HG02798 (cell line): ENCODE results near the gene DCX.
"Not testable (repeated sequence)": the region's sequence is repeated elsewhere in the genome, so short reads cannot be mapped to it uniquely, and the experiment has no call there.

Experiments used
- ATAC-seq: cut with Tn5 transposase; IDR thresholded peaks from one replicate; pipeline ENCODE4 v1.9.1; 2021; ENCODE audit warnings: mild to moderate bottlenecking; ENCODE audit not compliant: unreplicated experiment, poor library complexity

DCX gene

GRCh38 chrX:111375747-111376146, 36.2 kb downstream of the DCX start:
- ATAC-seq, result no peak

GRCh38 chrX:111372086-111372485, 39.9 kb downstream of the DCX start:
- no peak for ATAC-seq

- no peak for ATAC-seq
Observed at GRCh38 chrX:111365770-111366325, 46.1 kb downstream of the DCX start.

- ATAC-seq, result no peak
Observed at GRCh38 chrX:111363741-111364140, 48.3 kb downstream of the DCX start.

- no peak for ATAC-seq
Observed at GRCh38 chrX:111361751-111362150, 50.2 kb downstream of the DCX start.

GRCh38 chrX:111360839-111361238, 51.2 kb downstream of the DCX start:
- ATAC-seq, result no peak

- no peak for ATAC-seq
Observed at GRCh38 chrX:111355523-111356115, 56.4 kb downstream of the DCX start.

GRCh38 chrX:111354496-111354895, 57.5 kb downstream of the DCX start:
- no peak for ATAC-seq

- ATAC-seq, result no peak
Observed at GRCh38 chrX:111353793-111354192, 58.2 kb downstream of the DCX start.

GRCh38 chrX:111352424-111352823, 59.6 kb downstream of the DCX start:
- ATAC-seq, result no peak

GRCh38 chrX:111349934-111350333, 62.1 kb downstream of the DCX start:
- no peak for ATAC-seq

- ATAC-seq, result no peak
Observed at GRCh38 chrX:111349101-111349500, 62.9 kb downstream of the DCX start.

GRCh38 chrX:111348429-111348828, 63.6 kb downstream of the DCX start:
- ATAC-seq, result no peak

- ATAC-seq, result not testable (repeated sequence)
Observed at GRCh38 chrX:111346150-111346549, 65.8 kb downstream of the DCX start.

GRCh38 chrX:111340054-111340453, 71.9 kb downstream of the DCX start:
- no peak for ATAC-seq

- no peak for ATAC-seq
Observed at GRCh38 chrX:111339212-111339611, 72.8 kb downstream of the DCX start.

- no peak for ATAC-seq
Observed at GRCh38 chrX:111338095-111338698, 73.8 kb downstream of the DCX start.

- no peak for ATAC-seq
Observed at GRCh38 chrX:111337067-111337637, 74.8 kb downstream of the DCX start.

- ATAC-seq, result no peak
Observed at GRCh38 chrX:111336141-111336540, 75.9 kb downstream of the DCX start.

GRCh38 chrX:111329370-111329769, 82.6 kb downstream of the DCX start:
- no peak for ATAC-seq

GRCh38 chrX:111328858-111329257, 83.1 kb downstream of the DCX start:
- no peak for ATAC-seq
